OCI-LY3 (cell line): ENCODE data around the gene RNF112.

Experiments used
- CTCF ChIP-seq: fragments of 200-600, 300-600 bp; sonication (generic); IDR thresholded peaks from 2 replicates; pipeline ENCODE4 v1.5.1; 2014; ENCODE audit warnings: antibody characterized with exemption, low read length, low read depth
- EZH2phosphoT487 ChIP-seq: fragments of 200-600 bp; shearing (Covaris generic); IDR thresholded peaks from 2 replicates; pipeline ENCODE4 v1.6.1; 2018; ENCODE audit warnings: antibody characterized with exemption, mixed run types, low read depth

DNA sequence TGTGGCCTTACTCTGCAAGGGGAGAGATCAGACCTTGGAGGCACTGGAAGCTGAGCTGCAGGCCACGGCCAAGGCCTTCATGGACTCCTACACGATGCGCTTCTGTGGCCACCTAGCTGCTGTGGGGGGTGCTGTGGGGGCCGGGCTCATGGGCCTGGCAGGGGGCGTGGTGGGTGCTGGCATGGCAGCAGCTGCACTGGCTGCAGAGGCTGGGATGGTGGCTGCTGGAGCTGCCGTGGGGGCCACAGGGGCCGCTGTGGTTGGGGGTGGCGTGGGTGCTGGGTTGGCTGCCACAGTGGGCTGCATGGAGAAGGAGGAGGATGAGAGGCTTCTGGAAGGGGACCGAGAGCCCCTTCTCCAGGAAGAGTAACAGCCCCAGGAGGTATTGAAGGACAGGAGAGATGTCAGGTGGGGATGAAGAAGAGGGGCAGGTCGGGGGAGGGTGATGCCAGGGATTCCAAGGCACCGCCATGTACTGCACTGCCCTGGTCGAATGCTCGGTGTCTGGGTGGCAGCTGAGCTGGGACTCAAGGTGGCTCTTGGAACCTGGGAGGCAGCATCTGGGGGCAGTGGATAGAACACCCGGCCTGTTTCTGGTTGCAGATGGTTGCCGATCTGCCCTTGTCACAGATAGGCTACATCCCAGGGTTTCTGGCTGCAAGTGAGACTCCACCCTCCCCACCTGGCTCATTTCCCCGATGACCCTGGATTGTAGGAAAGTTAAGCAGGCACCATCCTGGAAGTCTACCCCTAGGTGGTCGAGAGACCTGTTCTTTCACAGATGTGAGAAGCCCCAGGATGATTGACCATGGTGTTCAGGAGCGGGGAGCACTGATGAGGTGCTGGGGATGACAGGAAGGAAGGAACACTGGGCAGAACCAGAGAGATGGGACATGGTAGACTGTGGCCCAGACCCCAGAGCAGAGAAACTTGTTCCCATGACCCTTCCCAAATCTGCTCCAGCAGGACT lies 5.1 kb downstream of the RNF112 start:
- TF ChIP-seq CTCF (no peak), EZH2phosphoT487 (no peak)
